NCI-H1092 (cell line): Measurements from ENCODE around the gene ELMO1.

Experiments used
- DNase-seq: peaks from one replicate; lab custom pipeline; 2025; lab: John Stamatoyannopoulos, UW

Gene ELMO1

DNA sequence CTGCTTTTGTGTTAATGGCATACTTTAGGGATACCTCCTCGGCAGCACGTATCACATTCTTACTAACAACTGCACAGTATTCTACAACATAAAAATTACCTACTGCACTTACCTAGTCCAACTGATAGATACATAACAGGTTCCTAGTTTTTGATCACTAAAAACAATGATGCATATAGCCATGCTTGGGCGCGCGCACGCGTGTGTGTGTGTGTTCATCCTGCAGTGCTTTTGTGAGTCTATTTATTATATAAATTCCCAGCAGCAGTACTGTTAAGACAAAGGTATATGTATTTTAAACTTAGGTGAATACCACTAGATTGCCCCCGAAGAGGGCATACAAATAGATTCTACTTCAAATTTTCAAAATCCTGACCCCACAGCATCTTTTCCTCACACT lies 181.4 kb downstream of the ELMO1 start:
- DNase-seq, result no peak

DNA sequence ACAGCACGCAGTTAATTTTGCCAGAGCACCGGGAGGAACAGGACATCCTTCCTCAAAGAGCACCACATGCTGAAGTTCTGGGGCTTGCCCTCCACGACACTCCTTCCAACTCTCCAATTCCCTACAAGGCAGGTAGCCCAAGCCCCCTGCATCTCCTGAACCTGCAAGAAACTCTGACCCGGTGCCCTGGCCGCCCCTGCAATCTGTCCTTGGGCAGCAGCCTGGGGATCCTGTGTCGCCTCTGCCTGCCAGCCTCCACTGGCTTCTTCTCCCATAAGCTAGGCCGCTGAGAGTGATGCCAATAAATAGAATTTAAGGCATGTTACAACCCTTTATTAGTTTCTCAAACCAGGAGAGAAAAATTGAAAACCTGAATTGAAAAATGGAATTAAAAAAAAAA lies 182.8 kb downstream of the ELMO1 start:
- no peak for DNase-seq

DNA sequence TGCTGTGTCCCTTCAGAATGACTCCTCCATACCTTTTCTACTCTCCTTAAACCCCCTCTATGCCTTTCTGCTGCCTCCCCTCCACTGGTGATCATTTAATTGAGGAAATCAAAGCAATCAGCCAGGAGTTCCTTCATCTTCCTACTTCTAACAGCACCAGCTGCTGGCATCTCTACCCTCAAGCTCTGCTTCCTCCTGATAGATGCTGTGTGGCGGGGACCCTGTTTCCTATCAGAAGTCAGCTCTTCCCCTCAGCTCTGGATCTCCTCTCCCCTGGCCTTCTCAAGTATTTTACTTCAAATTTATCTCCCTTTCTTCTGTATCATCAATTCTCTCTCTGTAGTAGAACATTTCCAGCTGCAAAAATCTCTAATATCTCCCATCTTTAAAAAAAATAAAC lies 183.7 kb downstream of the ELMO1 start:
- no peak for DNase-seq

DNA sequence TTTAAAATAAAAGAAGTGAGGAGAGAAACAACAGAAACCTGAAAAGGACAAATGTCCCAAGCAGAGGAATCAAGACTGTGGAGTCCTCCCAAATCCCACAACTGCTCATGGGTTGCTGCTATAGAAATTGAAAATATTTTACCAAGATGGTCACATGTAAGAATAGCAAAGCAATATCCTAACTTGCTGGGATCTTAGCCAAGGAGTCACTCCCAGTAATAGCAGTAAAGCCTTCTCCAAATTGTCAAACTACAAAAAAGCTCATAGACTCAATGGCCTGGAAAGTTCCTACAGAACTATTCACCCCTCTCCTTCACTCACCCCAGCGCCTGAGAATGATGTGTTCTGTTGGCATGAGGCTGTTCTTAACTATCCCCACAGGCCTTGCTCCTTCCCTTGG lies 186.5 kb downstream of the ELMO1 start:
- DNase-seq, result no peak

DNA sequence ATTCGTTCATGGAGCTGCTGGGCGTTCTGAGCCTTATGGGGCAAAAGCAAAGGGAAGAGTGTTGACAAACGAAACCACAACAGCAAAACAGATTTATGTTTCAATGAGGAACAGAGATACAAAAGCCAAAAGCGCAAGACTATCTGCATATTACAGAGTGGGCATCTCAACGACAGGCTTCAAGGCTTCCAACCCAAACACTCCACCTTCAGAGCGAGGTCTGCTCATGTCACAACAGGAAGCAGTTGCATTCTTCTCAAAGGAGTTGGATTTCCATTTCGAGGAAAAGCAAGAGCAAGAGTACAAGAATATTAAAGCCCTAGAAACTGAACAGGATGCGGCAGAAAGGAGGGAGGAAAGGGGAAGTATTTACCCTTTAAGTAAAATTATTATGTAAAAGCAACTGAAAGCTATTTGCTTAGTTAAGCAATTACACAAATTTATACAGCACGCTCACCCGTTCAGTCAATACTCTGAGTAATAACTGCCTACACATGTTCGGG lies 189.3 kb downstream of the ELMO1 start:
- no peak for DNase-seq

DNA sequence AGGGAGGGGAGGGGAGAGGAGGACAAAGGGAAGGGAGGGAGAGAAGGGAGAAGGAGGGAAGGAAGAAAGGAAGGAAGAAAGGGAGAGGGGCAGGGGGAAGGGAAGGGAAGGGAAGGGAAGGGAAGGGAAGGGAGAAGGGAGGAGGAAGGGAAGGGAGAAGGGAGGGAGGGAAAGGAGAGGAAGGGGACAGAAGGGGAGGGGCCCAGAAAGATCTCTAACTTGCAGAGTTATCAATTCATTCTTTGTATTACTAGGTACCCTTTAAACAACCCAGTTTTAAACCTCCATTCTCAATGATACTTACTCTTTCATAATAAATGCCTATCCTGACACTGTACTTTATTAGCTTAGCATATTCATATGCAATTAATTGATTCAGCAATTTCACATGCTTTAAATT lies 192.0 kb downstream of the ELMO1 start:
- DNase-seq, result no peak

DNA sequence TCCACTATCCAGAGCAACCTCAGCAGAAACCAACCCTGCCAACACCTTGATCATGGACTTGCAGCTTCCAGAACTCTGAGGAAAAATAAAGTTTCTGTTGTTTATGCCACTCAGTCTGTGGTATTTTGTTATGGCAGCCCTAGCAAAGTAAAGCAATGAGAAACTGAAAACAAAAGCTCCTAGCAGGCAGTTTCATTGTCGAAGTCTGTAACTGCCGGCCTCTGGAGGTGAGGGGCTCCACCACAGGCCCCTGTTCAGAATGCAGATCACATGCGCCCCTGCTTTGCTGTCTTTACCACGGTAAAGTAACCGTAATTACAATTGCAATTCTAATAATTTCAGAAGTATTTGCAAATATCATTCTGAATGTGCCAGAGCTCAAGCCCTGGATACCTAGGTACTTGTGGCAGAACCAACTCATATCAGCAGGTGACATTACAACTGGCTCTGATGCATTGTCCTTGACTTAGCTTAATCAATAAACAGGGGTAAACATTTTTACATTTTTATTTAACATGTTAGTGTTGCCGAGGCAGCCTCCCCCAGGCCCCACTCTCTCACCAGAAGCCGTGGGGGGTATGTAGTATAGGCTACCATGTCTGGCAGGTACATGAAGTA lies 193.2 kb downstream of the ELMO1 start:
- DNase-seq, result no peak

DNA sequence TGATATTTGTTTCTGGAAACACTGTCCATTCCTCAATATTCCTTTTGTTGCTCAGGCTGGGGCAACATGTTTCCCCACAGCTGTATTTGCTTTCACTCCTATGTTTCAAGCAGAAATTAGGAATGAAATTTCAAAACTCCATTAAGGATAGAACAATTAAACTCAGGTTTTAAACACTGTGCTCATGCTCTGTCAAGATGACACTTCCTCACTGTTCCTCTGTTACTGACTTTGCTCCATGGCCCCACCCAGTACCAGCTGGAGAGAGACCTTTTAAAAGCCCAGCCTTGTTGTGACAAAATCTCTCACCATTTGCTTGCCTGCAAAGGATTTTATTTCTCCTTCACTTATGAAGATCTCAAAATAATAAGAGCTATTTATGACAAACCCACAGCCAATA lies 197.4 kb downstream of the ELMO1 start:
- no peak for DNase-seq

DNA sequence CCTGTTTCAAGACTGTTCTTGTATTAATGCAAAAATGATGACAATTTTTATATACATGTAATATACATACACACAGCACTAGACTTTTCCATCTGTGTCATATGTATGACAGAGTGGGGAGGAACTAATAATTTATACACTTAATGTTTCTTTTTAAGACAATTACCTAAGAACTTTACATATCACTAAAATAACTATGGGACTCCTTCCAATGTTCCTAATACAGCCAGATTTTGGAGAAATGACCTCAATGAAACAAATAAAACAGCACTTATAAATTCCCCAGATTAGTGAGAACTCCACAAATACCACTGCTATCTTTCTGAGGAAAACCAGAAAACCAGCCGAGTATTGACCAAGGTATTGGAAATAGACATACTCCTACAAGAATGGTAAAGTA lies 199.4 kb downstream of the ELMO1 start:
- no peak for DNase-seq

DNA sequence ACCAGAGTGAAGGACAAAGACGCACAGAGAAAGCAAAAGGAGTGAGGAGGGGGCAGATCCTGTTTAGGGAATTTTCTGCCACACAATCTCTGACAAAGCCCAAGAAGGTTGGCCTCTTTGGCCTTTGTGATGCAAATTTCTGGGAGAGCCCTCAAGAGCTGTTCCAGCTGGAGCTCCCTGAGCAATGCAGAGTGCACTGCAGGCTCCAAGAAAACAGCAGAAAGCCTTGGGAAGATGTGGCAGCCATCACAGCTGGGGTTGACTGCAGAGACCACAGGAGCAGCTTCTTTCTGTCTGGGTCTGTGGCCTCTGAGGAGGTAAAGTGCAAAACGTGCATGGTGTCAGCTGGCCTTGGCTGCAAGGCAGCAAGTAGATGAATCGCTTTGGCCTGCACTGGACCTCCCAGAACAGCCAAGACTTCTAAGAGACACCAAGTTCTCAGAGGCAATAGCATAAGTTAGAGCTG lies 200.2 kb downstream of the ELMO1 start:
- no peak for DNase-seq

DNA sequence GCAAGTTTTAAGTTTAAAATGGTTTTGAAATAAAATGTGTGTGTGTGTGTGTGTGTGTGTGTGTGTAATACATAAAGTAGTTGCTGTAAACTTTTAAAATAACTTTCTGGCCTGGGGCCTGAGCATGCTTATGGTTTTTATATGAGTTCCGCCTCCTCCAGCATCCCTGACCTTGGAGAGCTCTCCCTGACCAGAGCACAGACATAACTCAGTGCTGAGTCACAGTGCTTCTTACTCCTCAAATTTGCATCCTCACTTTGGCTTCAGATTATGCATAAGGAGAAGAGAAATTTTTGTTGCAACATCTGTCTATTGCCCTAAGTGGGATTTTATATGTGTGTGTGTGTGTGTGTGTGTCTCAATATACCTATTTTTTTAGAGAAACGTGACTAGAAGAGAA lies 200.8 kb downstream of the ELMO1 start:
- no peak for DNase-seq

DNA sequence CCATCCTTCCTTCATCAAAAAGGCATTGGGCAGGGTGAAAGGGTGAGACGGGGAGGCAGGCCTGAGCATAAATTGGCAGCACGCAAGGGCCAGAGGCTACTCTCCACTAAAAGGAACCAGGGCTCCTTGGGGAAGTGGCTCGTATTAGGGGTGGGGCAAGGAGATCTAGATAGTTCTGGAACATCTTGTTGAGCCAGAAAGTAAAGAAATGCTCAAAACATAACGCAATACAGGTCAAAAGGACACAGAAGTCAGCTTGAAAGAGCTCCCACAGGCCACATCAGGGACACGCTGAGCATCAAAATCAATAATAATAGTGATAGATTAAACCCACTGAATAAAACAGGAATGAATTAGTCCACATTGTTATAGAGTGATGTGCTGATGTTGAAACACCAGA lies 203.1 kb downstream of the ELMO1 start:
- no peak for DNase-seq

DNA sequence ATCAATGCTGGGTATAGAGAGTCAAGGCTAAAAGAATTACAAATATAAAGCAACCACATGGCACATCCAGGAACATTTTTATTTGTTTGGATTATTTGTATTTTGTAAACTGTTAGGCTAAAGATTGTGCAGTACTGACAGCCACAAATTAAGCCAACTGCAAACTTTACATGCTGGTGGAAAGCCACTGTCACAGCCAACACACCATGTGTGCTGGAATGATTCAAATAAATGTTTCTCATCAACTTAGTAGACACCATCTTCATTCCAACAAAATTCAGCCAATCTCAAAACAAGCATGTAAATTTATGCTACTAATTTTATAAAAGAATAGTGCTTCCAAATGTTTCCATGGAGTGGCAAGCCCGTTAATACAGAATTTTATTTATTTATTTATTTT lies 211.8 kb downstream of the ELMO1 start:
- no peak for DNase-seq

DNA sequence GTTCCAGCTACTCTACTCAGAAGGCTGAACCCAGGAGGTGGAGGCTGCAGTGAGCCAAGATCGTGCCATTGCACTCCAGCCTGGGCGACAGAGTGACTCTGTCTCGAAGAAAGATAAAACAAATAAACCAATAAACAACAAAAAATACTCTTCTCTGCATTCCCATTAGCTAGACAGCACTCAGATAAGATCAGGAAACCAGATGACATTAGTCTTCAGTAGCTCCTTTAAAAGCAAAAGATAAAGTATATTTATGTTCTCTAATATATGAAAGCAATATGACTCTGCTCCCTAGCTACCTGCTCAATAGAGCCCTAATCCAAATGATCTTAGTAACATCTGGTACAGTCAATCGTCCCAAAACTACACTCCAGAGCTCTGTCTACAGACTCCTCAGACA lies 212.9 kb downstream of the ELMO1 start:
- no peak for DNase-seq

DNA sequence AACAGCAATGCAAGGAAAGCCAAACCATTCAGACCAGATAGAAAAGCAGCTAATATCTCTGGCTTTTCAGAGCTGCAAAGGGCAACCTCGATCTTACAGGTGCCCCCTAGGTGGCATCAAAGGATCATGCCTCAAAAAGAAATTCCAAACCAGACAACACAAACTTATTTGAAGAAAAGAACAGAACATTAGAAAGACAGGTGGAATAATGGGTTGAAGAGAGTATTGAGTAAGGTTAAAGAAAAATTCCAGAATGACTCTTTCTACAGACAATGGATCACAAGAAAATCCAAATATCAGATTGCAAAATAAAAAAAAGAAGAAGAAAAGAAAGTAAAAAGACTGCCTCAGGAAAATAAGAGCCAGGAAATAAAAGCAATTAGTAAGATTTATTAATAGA lies 213.7 kb downstream of the ELMO1 start:
- DNase-seq, result no peak

DNA sequence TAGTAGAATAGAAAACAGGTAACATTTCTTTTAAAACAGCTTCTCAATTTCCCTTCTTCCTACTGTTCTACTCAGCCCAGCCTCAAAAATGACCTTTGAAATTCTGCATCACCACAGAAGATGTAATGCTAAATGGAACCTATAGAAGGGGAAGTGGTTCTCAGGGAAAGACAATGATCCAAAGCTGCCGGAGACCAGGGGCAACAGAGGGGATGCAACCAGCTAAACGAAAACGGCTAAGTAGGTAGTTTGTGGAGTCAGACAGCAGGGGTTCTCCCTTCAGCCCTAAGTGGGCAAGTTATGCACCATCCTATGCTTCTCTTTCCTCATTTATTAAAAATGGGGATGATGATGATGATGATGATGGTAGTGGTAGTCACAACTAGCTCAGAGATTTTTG lies 214.3 kb downstream of the ELMO1 start:
- DNase-seq, result no peak

DNA sequence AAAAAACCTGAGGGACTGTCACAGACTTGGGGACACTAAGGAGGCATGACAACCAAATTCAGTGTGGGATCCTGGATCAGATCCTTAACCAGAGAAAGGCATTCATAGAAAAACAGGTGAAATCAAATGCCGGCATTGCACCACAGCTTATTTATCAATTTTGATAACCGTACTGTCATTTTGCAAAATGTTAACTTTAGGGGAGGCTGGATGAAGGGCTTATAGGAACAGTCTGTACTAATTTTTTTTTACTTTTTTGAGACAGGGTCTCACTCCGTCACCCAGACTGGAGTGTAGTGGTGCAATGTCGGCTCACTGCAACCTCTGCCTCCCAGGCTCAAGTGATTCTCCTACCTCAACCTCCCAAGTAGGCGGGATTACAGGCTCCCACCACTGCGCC lies 217.1 kb downstream of the ELMO1 start:
- no peak for DNase-seq

DNA sequence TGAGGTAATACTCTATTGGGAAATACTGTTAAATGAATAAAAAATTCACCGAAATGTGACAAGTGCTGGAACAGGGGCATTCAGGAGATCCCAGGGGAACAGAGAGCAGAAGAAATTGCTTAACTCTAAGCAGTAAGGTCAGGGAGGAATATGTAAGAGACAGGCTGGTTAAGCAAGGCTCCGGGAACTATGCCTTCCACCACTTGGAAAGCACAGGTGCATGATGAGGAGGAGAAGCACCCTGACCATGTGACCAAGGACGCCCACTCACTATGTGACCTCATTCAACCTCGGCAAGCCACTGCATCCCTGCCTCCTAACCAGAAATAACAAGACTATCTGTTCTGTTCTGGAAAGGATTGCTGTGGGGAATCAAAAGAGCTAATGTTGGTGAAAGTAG lies 218.4 kb downstream of the ELMO1 start:
- no peak for DNase-seq

DNA sequence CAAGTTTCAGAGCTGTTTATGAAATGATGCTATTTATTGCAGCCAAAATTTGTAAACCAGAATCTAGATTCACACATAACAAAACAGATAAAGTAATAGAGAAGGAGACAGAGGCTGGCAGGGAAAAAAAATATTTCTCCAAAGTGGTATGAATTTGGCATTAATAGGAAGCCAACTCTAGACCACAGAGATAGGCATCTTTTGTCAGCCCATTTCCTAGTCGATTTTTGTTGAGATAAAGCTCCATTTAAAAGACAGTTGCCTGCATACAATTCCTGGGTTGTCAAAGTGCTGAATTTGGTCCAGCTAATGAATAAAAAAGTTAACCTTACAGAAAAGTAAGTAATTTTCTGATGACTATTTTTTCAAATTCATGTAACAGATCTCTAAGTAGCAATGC lies 219.3 kb downstream of the ELMO1 start:
- DNase-seq, result no peak

DNA sequence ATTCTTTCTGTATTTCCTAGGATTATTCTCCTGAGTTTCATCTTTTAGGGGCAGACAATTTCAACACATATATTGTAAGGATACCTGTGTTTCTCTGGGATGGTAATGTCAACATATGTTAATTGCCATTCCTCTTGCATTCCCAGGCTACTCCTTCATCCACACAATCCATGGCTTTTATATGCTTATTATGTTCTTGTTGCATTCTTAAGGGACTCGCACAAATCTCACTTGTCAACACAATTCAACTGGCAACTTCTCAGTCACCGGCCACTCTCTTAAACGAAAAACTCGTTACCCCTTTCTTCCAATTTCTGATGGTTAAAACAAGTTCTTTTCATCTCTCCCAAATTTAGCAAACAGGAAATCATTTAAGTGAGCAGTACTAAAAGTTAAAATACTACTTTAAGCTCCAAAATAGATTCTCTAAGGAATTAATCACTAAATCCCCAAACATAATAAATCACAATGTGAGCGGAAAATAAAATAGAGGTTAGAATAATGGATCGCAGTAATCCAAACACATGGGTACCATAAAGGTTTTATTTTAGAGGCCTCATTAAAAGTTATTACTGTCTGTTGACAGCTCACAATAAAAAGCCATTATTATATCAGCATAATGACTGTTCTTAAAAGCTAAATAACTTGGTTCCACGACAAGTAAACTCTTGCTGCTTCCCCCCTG lies 223.2 kb downstream of the ELMO1 start:
- no peak for DNase-seq

DNA sequence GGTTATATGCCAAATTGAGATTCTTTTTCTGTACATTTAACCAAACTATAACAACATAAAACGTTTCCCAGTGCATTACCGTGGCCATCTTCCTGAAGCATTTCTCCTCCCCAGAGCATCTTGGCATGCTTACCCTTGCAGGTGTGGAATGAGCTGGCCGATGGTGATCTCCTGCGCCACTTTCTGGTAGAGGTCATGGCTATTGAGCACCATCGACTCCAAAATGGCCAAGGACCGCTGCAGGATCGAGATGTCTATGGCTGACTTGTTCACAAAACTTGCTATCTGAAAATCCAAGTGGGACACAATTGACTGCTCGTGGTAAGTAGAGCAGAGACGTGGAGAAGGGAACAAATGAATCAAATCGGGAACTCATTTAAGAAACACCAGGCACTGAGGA lies 223.9 kb downstream of the ELMO1 start:
- no peak for DNase-seq

DNA sequence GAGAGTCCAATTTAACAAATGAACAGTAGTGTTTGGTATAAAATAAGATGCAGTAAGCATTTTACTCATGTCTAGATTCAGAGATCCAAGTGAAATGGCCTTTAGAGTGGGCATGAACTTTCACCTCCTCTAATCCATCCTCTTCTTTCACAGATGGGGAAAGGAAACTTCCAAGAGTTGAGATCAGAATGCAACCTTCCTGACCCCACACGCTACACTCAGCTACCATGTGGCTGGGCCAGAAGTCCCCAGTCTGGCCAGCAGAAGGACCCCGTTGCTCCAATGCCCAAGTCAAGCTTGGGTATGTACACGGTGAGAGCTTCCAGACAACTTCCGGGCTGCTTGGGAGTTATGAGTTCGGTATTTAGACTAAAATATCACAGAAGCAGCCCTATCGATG lies 228.0 kb downstream of the ELMO1 start:
- no peak for DNase-seq

DNA sequence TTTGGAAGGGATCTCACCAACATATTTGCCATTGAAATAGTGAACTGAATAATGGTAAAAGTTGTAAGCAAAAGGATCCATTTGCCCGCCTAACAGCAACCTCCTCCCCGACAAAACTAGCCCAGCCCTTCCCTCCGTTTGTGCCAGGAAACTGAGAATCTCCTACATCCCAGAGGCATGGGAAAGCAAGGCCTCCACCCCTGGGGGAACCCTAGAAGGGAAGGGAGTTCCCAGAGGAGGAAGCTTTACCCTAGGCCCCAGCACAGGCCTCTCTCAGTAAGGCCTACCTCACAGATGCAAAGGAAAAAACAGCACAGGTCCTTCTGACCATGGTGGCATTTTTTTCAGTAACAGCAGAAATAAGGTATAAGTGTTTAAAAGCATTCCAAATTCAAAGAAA lies 229.7 kb downstream of the ELMO1 start:
- DNase-seq, result no peak

DNA sequence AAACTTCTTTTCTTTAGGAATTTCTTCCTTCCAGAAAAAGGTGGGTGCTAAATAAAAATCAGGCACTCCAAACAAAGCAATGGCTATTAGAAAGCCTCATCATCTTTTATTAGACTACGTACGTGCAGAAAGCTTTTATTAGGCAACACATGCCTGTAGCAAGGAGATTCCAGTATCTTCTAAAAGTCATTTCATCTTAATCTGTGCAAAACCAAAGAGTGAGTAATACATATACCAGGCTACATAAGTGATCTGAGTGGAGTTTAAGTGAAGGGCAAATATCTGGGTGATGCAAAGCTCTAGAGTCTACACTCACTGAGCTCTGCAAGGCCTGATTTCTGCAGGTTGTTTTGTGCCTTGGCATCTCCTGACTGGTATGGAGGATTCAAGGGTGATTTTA lies 231.7 kb downstream of the ELMO1 start:
- DNase-seq, result no peak
